Measurements from ENCODE around the gene PNMT.

Gene PNMT

DNA sequence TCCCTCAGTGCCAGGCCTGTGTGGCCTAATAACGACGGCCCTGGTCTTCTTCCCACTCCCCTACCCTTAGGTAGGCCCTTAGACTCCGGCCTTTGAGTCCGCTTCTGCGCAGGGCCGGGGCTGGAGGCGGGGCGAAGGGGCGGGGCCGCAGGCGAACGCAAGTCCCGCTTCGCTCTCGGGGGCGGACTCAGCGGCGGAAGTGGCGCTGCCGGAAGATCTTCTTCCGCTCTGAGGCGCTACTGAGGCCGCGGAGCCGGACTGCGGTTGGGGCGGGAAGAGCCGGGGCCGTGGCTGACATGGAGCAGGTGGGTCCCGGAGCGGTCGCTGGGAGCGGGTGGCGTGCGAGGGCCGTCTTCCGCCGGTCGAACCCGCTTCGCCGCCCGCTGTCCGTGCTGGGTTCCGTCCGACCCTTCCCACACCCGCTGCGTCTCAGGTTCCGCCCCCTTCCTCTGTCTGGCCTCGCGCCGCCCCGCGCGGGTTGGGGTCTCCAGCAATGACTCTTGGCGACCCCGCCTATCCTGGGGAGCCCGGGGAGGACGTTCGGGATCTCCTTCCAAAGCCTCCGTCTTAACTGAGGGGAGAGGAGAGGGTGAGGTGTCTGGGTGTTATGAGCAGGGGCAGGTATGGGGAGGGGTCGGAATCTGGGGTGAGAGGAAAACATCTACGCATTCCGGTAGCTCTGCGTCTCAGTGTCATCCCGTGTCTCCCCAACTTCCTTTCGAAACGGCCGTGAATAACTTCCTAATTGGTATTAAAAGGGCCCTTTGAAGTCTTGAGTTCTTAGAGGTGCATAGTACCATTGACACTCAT, 31.1 kb upstream of the PNMT start, which contains the start of gene STARD3:
TSS of gene STARD3 (plus strand) at position 218 of the 810 bp plus-strand sequence. CDS start 16,388 bp downstream, outside the sequence.
- H3K27ac ChIP-seq = peak within 1 kb of the TSS; percentile 90
- TF ChIP-seq, protein P1, sequence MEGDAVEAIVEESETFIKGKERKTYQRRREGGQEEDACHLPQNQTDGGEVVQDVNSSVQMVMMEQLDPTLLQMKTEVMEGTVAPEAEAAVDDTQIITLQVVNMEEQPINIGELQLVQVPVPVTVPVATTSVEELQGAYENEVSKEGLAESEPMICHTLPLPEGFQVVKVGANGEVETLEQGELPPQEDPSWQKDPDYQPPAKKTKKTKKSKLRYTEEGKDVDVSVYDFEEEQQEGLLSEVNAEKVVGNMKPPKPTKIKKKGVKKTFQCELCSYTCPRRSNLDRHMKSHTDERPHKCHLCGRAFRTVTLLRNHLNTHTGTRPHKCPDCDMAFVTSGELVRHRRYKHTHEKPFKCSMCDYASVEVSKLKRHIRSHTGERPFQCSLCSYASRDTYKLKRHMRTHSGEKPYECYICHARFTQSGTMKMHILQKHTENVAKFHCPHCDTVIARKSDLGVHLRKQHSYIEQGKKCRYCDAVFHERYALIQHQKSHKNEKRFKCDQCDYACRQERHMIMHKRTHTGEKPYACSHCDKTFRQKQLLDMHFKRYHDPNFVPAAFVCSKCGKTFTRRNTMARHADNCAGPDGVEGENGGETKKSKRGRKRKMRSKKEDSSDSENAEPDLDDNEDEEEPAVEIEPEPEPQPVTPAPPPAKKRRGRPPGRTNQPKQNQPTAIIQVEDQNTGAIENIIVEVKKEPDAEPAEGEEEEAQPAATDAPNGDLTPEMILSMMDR (conservative IDR thresholded peaks at IDR 0.05) = no peak
- peak; percentile 56; the same call in 1 of the 2 replicates for TF ChIP-seq ZFX (IDR thresholded peaks at IDR 0.05)

DNA sequence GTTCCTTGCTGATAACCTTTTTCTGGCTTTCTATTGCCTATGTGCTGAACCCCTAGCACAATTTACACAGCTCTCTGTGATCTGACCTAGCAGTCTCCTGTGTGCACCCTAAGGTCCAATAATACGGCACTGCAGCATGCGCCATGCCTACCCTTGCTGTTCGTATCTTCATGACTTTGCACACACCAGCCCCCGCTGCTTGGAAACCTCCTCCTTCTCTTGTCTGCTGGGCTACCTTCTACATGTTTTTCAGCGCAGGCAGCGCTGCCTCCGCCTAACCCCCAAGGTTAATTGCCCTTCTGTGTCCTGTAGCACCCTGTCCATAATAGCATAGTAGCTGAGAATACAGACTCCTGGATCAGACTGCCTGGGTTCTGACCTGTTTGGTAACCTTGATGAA, 29.9 kb upstream of the PNMT start:
- TF ChIP-seq, protein P1 (conservative IDR thresholded peaks at IDR 0.05) = no peak
- no peak for TF ChIP-seq ZFX (IDR thresholded peaks at IDR 0.05)
- no peak overlapping the region for H3K27ac ChIP-seq

DNA sequence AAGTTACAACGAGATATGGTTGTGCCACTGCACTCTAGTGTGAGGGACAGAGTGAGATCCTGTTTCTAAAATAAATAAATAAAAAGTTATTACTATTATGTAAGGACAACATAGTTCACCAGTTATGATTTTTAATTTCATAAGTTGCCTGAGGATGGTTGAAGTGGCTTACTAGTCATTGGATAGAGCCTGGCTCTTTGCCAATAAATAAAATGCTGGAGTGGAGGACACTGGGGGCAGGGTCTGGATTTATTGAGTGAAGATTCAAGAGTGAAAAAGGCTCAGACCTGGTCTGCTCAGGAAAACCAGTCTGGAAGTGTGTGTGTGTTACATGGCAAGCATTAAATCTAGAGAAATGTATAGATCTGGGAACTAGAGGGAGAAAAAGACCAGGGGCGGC, 29.2 kb upstream of the PNMT start:
- no peak for TF ChIP-seq ZFX (IDR thresholded peaks at IDR 0.05)
- TF ChIP-seq, protein P1 (conservative IDR thresholded peaks at IDR 0.05) = no peak
- H3K27ac ChIP-seq = no peak overlapping the region

DNA sequence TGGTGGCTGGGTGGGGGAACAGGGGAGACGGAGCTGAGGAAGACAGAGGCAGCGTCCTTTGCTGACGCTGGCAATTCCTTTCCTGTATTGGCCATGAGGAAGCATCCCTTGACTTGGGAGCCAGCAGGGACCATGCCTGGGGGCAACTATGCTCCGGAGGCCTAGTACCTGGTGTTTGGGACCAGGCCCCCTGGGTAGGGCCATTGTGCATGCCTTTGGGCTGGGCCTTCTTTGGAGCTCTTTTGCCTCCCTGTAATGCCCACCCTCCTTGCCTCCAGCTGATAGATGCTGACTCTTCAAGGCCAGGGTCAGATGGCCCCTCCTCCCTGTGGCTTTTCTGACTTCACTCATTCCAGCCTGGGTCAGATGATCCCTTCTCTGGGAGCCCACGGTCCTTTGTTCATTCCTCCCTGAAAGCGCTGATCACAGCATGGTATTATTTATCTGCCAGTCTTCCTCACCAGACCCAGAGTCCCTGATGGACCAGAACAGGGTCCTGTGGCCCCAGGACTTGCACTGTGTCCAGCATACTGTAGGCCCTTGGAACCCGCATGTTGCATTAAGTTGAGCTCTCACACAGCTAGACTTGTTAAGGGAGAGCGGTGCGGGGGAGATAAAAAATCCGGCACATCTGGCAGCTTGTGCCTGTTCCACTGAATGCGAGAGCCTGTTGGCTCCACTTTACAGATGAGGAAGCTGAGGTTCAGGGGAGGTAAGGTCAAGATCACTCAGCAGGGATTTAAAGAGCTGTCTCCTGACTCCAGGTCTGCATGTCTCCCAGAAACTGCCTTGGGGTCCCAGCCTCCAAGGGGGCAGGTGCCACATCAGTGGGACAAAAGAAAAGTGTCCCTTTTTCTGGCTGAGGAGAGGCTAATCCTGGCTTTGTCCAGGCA, 28.4 kb upstream of the PNMT start:
- H3K27ac ChIP-seq = no peak overlapping the region
- TF ChIP-seq, protein P1 (conservative IDR thresholded peaks at IDR 0.05) = no peak
- TF ChIP-seq ZFX (IDR thresholded peaks at IDR 0.05) = no peak

DNA sequence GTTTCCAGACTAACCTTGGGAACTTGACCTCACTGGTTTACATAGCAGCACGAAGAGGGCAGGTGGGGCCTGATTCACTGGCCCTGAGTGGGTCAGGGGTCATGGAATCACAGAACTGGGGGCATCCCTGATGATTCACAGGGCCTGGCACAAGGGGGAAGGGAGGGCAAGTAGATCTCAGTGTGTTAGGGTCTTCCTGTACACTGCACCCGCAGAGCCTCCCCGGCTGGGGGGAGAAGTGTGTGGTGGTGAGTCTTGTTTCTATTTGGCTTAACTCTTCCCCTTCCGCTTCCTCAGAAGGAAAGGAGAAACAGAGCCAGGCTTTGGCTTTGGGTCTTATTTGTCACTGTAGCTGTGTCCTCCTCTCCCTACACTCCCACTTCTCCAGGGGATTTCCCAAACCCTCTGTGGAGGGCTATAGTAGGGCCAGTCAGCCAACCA, 27.6 kb upstream of the PNMT start:
- no peak overlapping the region for H3K27ac ChIP-seq
- no peak for TF ChIP-seq ZFX (IDR thresholded peaks at IDR 0.05)
- TF ChIP-seq, protein P1 (conservative IDR thresholded peaks at IDR 0.05) = no peak

DNA sequence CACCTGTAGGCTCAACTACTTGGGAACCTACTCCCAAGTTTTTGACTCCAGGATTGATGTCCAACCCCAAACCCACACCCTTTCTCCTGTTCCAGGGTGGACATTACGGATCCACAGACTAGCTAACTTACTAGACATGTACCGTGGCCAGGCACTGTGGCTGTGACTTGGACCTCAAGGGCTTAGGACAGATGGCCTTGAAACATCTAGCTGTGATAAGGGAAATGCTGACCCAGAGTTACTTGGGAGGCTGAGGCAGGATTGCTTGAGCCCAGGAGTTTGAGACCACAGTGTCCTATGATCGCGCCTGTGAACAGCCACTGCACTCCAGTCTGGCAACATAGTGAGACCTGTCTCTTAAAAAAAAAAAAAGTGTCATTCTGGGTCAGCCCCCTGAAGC, 27.2 kb upstream of the PNMT start:
- TF ChIP-seq, protein P1 (conservative IDR thresholded peaks at IDR 0.05) = no peak
- no peak for TF ChIP-seq ZFX (IDR thresholded peaks at IDR 0.05)
- H3K27ac ChIP-seq = no peak overlapping the region

DNA sequence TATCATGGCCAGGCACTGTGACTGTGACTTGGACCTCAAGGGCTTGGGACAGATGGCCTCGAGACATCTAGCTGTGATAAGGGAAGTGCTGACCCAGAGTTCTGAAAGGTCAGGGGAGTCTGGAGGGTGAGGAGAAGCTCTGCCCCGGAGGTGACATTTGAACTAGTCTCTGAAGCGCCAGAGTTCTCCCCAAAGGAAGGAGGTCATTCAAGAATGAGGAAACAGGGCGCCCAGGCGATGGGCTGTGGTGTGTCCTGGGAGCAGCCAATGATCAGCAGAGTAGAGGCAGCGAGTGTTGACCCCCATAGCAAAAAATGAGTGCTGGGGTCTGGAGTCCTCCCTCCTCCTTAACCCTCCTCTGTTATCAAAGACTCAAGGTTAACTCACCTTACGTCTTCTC, 26.4 kb upstream of the PNMT start:
- no peak overlapping the region for H3K27ac ChIP-seq
- TF ChIP-seq, protein P1 (conservative IDR thresholded peaks at IDR 0.05) = no peak
